NCI-H2029 treated with DMSO at 0.1 percent for 48 hours (cell line): ENCODE data around the gene UBXN2A.
A peak's percentile ranks its signal among the peaks of the same experiment; 100 is the strongest.

Experiments used
- DNase-seq: peaks from one replicate; lab custom pipeline; 2025; lab: John Stamatoyannopoulos, UW

UBXN2A gene

DNA sequence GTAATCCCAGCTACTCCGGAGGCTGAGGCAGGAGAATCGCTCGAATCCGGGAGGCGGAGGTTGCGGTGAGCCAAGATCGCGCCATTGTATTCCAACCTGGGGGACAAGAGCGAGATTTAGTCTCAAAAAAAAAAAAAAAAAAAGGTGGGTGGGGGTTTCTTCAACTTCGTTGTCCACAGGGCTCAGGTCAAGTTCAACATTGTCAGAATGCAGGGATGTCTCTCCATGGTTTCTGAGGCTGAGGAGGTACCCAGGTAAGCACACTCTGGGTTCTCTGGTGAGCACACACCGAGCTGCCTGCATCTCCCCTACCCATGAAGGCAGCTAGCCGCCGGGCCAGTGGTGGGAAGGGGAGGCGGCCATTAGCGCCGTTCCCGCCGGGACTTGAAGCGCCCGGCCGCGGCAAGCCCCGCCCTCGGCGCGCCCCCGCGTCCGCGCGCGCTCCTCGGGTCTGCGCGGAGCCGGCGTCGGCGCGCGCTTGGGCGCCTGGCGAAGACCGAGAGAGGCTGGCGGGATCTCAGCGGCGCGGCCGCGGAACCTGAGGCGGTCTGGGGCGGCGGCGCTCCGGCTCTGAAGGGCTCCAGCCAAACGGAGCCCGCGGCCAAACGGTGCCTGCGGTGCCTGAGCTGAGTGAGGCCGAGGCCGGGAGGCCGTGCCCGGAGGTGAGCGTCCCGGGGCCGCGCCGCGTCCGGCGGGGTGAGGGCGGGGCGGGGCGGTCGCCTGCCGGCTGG lies at the start of gene UBXN2A:
UBXN2A (plus strand) TSS at position 477 of the 731 bp plus-strand sequence. CDS start 17,852 bp downstream, outside the sequence.
- DNase-seq, result no peak

GRCh38 chr2:23900133-23900532 lies 40.1 kb upstream of the UBXN2A start:
- no peak for DNase-seq

DNA sequence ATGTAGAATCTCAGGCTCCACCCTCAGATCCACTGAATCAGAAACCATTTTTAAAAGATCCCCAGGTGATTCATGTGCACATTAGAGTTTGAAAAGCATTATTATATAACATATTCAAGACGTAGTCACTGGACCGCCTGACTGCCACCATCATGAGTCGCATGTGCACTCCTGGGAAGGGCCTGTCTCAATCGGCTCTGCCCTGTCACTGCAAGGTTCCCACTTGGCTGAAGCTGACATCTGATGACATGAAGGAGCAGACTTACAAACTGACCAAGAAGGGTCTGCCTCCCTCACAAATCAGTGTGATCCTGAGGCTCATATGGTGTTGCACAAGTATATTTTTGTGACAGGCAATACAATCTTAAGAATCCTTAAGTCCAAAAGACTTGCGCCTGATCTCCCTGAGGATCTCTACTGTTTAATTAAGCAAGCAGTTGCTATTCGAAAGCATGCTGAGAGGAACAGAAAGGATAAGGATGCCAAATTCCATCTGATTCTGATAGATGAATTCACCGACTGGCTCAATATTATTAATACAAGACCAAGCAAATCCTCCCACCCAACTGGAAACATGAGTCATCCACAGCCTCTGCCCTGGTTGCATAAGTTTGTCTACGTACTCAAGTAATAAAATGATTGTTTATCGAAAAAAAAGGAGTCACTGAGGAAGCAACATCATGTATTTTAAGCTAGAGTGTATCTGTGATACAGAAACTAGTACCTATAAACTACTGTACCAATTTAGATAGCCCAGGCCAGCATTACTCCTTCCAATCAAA lies 39.5 kb upstream of the UBXN2A start:
- DNase-seq, result no peak

GRCh38 chr2:23901966-23902846 lies 38.1 kb upstream of the UBXN2A start:
- DNase-seq, result no peak

DNA sequence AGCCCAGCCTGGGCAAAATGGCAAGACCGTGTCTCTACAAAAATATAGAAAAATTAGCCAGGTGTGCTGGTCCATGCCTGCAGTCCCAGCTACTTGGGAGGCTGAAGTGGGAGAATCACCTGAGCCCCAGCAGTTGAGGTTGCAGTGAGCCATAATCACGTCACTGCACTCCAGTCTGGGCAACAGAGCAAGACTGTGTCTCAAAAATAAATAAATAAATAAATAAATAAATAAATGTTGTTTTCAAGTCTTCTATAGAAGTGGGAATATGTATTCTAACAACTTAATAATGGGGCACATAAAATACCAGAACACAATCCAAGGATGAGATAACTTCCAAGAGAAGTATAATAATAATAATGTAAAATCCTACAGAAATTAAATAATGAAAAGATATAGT lies 37.2 kb upstream of the UBXN2A start:
- DNase-seq, result no peak

DNA sequence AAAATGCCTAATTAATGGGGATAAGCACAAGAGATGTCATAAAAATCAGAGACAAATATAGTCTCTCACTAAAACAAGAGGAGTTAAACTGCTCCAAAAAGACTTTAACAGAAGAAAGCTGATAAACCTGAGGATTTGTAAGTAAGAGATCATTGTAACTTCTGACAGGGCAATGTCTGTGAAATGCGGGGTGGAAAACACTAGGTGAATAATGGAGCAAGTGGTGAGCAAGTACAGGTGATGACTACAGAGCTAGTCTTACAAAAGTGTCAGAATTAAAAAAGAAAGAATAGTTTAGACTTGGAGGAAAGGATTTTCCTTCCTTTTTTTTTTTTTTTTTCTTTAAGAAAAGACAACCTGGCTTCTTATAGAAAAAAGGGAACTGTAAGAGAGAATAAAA lies 36.0 kb upstream of the UBXN2A start:
- DNase-seq, result no peak

GRCh38 chr2:23904692-23905091 lies 35.6 kb upstream of the UBXN2A start:
- no peak for DNase-seq

- no peak for DNase-seq
Measured at GRCh38 chr2:23905155-23905554, 35.1 kb upstream of the UBXN2A start.

DNA sequence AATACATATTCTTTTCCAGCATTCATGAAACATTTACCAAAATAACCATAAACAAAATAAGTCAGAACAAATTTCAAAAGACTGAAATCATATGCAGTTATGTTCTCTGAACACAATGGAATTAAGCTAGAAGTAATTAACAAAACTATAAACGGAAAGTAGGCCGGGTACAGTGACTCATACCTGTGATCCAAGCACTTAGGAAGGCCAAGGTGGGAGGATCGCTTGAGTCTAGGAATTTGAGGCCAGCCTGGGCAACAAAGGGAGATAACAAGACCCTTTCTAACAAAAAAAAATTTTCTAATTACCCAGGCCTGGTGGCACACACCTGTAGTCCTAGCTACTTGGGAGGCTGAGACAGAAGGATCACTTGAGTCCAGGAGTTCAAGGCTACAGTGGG lies 28.2 kb upstream of the UBXN2A start:
- no peak for DNase-seq

- DNase-seq, result no peak
Measured at GRCh38 chr2:23915327-23915726, 24.9 kb upstream of the UBXN2A start.

GRCh38 chr2:23916727-23917405 lies 23.4 kb upstream of the UBXN2A start:
- DNase-seq, result peak; percentile 63

DNA sequence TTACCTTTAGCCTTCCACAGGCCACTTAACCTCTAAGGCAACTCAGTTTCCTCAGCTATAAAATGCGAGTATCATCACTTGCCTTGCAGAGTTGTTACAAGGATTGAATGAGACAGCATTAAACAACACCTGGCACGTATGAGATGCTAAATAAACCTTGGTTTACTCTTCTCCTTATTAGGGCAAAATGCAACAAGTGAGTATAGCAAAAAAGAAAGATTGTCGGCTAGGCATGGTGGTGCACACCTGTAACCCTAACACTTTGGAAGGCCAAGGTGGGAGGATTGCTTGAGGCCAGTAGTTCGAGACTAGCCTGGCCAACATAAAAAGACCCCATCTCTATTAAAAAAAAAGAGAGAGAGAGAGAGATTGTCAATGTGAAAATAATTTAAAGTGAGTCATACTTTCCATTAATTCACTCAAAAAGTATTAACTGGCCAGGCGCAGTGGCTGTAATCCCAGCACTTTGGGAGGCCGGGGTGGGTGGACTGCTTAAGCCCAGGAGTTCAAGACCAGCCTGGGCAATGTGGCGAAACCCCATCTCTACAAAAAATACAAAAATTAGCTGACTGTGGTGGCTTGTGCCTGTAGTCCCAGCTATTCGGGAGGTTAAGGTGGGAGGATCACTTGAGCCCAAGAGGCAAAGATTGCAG lies 21.3 kb upstream of the UBXN2A start:
- DNase-seq, result no peak

- DNase-seq, result no peak
Measured at GRCh38 chr2:23924589-23925359, 15.5 kb upstream of the UBXN2A start.

GRCh38 chr2:23925702-23926289 lies 14.5 kb upstream of the UBXN2A start:
- DNase-seq, result no peak

- no peak for DNase-seq
Measured at GRCh38 chr2:23926290-23926749, 13.9 kb upstream of the UBXN2A start.

DNA sequence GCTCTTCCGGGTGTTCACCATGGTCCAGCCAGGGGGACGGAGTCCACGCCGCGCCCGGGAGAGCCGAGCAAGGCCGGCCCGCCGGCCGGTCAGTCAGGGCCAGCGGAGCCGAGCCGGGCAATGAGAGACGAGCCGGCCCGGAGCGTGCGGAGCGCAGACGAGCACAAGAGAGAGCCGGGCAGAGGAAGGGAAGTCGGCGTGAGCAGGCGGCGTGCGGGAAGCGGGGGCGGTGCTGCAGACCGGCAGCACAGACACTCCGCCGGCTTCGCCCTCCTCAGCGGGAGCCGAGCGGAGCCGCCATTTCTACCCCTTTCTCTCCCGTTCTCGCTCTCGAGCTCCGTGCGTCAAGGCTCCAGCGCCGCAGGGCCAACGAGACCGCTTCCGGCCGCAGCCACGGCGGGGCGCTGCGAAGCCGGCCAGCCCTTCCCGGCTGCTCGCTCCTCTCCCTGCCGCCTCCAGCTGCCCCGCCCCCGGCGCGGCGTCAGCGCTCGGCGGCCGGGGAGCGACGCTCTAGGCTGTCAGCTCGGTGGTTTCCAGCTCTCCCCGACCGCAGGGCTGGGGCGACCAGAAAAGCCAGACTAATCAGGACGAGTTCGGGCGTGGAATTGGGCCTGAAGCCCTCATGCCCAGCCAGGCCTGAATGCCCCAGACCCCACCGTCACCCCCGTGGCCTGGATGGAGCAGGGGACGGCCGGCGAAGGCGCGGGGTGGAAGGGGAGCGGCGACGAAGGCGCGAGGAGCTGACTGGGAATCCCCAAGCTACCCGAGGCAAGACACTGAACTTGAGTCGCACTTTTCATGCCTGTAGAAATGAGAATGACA lies 13.3 kb upstream of the UBXN2A start, which contains the start of gene ATAD2B:
ATAD2B (minus strand) TSS at position 374 of the 822 bp plus-strand sequence; CDS start at position 21, 353 bp downstream.
- peak; percentile 65 for DNase-seq

DNA sequence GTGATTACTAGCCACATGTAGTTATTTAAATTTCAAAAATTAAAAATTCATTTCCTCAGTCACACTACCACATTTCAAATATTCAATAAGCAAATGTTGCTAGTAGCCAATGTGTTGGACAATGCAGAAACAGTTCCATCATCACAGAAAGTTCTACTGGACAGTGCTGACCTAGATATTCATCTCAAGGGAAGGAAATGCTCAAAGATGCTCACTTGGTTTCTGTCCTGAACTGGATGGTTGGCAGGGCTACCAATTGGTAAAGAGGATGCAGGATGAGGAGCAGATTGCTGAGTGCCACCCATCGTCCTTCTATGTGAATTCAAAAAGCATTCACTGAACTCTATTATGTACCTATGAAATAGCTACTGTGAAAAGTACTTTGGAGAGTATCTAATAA lies 6.0 kb upstream of the UBXN2A start:
- DNase-seq, result no peak

- DNase-seq, result no peak
Measured at GRCh38 chr2:23940718-23941620, 706 bp downstream of the UBXN2A start.
